ENCODE data around the gene MYO5B.

MYO5B gene

DNA sequence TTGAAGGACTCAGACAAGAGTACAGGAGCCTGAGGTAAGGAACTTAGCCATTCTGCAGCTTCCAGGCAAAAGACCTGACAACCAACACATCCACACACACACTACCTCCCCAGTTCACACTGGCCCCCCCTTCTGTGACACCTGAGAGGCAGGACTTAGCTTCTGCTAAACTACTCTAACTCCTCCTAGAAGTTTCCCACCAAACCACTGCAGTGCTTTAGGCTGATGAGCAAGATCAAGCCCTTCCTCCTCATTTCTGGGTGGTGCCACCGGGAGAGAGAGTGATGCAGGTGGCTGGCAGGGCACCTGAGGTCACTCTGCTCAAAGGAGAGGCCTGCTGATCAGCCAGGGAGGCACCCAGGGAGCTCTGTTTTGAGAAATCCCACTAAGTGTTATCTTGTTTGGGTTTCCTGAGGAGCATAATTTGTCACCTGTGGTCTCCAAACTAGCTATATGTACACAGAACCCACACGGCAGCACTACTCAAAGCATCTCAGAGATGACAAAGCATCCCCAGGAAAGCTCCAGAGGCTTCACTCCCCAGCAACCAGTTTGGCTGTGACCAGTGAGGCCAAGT, 188.4 kb downstream of the MYO5B start:
- no peak for DNase-seq

DNA sequence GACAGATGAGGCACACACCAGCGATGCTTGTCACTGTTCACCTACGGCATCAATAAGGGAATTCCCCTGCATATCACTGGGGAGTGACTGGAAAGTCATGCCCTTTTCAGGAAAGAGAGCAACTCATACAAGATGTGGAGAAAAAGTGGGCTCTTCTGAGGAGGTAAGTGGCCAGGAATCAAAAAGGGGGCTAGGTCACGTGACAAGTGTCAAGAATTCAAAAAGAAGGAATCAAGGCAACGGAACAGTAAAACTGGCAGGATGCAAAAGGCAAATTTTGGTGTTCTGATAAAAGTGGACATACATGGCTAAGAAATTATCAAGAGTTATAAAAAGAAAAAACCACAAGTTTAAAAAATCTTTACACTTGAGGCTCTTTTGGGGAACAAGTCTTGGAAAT, 190.9 kb downstream of the MYO5B start:
- DNase-seq = no peak

- no peak for DNase-seq
These were observed 192.2 kb downstream of the MYO5B start for GRCh38 chr18:50002781-50003180.

DNA sequence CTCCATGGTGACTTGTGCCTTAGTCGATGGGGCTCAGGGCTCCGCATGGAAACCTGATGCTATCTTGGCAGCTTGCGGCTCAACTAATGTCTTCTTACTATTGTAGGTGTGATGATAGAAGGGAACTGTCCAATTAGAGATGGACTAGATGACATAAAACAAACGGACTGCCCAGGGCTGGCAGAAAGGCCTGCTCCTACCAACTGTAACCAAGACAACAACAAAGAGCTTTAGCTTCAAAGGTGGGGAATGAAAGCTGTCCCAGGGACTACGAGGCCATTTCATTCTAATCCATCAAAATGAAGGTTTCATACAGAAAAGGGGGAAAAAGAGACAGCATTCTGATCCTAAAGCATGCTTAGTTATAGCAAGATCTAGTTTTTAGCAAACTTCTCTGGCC, 194.7 kb downstream of the MYO5B start:
- no peak for DNase-seq

GRCh38 chr18:49999128-49999527, 195.8 kb downstream of the MYO5B start:
- DNase-seq = no peak

- no peak for DNase-seq
These were observed 197.4 kb downstream of the MYO5B start for GRCh38 chr18:49997558-49997957.

GRCh38 chr18:49994410-49994809, 200.5 kb downstream of the MYO5B start:
- DNase-seq = no peak

DNA sequence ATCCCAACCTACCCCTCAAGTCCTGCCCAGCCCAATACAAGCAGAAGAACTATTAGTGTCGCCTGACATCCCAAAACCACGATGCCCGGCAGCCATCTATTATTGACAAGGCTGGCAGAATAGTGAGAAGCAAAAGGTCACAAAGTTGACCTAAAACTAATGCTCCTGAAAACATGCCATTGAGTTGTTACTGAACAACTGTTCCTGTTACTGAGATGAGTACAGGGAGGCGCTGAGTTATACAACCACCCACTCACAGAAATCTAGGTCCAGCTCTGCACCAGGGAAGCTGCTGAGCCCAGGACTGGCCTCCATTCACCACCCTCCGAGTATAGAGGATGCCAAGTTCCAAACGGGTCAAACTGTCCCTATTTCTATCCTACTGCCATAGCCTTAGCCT, 201.6 kb downstream of the MYO5B start:
- no peak for DNase-seq

DNA sequence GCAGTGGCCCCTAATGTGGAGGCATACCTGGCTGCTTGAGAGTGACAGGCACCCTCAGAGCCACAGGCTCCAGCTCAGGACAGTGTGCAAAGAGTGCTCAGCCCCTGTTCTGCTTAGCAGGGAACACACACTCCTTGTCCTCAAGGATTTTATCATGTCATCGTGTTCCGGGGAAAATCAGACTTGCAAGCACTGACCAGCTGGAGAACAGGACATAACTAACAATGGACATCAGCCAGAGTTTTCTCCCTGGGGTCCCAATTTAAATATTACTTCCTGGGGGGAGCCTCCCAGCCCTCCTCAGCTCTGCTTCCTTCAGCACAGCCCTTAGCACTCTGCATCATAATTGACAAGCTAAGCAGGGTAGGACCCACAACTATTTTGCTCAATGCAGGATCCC, 206.2 kb downstream of the MYO5B start:
- no peak for DNase-seq

GRCh38 chr18:49988101-49988500, 206.8 kb downstream of the MYO5B start:
- DNase-seq = peak; percentile 15 to 31

DNA sequence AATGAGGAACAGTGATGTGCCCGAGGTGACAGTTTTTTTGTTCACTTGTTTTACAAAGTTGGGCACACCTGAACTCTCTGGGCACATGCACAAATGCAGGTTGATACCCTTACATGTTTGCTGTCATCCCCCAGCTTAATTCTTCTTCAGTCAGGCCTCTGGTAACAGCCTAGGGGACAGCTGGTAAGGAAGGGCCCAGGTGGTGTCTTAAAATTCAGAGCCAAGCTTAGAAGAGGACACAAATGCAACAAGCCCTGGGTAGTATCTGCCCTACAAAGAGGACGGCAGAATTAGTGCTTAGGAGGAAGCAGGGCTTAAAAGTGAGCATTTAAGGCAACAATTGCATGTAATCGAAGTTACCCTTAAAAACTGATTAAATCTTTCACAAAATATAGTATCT, 209.7 kb downstream of the MYO5B start:
- DNase-seq = no peak

GRCh38 chr18:49980896-49981295, 214.1 kb downstream of the MYO5B start:
- no peak for DNase-seq

GRCh38 chr18:49976795-49977560, 218.0 kb downstream of the MYO5B start:
- no peak for DNase-seq

GRCh38 chr18:49976001-49976400, 218.9 kb downstream of the MYO5B start:
- no peak for DNase-seq

DNA sequence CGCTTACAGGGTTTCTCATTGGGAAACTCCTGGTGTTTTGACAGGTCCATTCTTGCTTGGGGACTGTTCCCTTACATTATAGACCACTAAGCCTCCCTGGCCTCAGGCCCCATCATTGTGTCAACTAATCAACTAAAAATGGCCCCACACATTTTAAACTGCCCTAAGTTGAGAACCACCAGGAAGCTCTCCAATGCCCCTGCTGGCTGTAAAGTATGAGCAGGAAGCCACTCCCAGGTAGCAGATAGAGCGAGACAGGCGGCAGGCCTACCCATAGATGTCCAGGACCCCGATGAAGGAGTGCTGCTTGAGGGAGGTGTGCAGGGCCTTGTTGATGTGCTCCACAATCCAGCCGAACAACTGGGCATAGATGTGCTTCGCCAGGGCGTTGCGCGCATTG, 220.9 kb downstream of the MYO5B start:
- DNase-seq = no peak

- no peak for DNase-seq
These were observed 221.4 kb downstream of the MYO5B start for GRCh38 chr18:49973592-49973991.

- DNase-seq = no peak
These were observed 222.4 kb downstream of the MYO5B start for GRCh38 chr18:49972535-49972934.

DNA sequence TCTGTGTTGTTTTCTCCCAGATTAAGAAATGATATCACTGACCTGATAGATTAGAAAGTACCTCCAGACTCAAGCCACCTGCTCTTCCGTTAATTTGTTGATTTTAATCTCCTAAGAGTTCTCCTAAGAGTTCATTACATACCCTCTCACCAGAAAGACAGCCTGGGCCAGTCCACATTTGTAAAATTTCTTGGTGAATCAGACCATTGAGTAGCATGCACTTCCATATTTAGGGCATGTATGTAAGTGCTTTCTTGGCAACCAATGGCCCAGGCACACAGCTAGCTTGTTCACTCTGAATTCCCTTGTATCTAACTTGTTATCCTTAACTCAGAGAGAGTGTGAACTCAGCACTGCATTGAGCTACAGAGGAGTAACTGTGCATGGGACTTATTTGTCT, 223.5 kb downstream of the MYO5B start:
- no peak for DNase-seq

DNA sequence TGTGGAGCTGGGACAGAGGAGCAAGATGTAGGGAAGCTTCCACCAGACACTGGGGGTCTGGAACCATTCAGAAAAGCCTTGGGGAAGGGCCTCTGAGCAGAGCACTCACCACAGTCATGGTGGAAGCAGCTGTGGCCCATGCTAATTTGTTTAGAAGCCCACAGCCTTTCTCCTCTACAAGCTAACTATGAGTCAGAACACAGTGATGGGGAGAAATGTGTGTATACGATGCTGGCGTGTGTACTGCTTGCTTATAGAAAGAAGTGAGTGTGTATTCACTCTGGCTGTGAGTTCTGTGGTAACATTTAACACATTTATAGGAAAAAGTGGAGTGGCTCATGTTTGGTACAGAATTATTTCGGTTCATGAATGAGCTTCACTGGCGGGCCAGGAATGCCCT, 224.6 kb downstream of the MYO5B start:
- DNase-seq = no peak

DNA sequence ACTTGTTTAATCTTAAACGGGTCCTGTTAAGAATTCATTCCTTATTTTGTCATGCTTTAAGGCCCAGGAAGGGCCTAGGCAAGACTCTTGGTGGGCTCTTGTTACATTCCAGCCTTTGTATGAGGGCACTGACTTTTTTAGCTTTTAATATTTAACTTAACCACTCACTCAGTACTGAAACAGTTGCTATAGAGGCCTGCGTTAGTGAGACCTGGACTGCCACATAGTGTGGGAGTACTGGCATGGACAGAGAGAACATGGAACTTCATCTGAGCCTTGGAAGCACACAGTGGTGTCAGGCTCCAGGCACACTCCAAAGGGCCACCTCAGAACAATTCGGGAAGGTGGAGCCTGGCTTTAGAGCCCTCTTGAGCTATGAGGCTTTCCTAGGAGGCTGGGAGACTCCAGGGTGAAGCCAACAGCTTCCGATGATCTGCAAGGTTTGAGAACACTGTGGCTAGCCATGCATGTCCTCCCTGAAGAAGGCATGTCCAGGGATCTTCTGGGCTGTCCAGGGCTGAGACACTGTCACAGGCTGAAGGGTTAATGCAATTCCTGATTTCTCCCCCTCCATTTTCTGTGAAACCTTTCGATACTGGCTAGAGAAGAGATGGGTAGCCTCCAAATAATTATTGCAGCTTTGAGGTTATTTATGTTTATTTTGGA, 226.2 kb downstream of the MYO5B start:
- no peak for DNase-seq

- DNase-seq = no peak
These were observed 227.2 kb downstream of the MYO5B start for GRCh38 chr18:49967636-49968313.

DNA sequence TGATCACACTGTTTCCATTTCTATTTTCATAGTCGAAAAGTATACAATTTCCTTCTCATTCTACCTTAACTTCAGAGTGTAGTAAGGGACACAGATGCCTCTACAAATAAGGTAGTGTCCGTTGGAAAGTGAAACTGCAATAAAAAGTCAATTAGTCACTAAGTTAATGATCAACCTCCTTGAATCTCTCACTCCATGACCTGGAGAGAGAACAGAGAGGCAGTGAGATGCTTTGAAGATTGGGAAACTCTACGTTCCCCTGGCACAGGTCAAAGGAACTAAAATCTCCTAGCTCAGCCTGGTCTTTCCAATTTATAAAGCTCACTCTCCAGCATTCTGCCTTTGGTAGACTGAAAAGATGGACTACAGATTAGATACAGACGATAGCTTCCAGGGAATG, 227.8 kb downstream of the MYO5B start:
- no peak for DNase-seq

DNA sequence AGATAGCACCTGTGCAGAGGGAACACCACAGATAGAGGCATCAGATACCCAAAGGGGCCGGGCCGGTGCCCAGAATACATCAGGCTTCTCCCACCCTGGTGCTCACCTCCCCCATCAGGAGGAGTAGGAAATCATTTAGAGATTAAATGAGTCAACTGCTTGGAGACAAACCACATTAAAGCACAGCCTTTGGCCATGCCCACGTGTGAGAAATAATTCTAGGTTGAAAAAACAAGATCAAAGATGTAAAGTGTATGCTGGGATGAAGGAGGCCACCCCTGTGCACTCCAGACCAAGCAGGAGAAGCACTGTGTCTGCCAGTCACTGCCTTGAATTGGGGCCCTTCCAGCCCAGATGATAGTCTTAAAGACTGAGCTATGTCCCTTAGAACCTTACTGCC, 228.9 kb downstream of the MYO5B start:
- DNase-seq = no peak

- no peak for DNase-seq
These were observed 231.7 kb downstream of the MYO5B start for GRCh38 chr18:49963217-49963616.

Data from Kasumi-1 (cell line).